Activated CD4-positive, alpha-beta T cell treated with anti-CD3 and anti-CD28 coated beads, Interleukin-2, amount 50 U/mL, for 1 hour (primary cell): ENCODE results near the gene SOX2.

Experiments used
- DNase-seq: peaks from one replicate; pipeline ENCODE4 v3.0.0-alpha.2; 2020

The SOX2 gene

GRCh38 chr3:181723625-181724191 lies 12.0 kb downstream of the SOX2 start:
- DNase-seq, result no peak

DNA sequence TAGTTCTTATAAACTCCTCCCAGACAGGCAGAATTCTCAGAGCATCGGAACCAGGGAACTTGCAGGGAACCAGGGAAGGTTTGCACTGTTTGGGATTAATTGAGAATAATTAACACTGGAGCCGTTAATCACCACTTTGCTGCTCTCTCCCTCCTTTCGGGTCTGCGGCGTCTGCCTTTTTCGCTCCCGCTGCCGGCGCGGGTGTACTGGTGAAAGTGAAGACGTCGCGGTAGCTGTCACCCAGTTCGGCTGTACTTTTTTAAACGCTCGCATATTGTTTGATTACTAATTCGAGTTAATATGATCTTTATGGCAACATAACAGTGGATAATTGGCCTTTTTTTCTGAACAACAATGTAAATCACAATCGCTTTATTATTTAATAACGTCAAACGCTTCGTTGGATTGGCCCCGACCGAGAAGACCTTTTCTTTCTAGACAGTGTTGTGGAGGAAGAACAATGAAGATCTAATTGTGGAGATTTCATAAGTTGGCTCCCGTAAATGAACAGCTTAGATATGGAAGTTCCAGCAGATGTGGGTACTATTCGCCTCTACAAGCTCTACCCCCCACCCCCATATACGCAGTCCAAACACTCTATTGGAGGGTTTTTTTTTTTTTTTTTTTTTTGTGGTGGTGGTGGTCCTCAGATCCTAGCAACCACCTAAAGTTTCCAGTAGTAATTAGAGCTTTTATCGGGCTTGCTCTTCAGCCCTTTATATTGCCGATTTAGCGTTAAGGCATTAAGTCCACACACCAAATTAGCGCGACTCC lies 12.7 kb downstream of the SOX2 start:
- no peak for DNase-seq

- no peak for DNase-seq
Measured at GRCh38 chr3:181725131-181725731, 13.5 kb downstream of the SOX2 start.

DNA sequence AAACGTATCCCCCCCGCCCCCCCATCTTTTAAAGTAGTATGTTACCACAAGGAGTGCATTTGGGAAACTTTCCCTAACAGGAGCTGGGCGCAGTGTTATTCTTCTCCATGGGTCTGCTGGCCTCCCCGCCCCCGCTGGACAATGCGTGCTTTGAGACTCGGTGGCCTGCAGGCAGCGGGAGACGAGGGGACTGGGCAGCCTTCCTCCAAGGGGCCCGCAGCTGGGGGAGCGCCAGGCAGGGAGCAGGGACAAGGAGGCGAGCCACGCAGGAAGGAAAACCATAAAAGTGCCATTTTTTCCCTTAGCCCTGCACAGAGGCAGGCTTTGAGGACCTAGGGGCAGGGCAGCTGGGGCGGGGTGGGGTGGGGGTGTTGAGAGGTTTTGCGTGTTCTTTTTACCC lies 14.1 kb downstream of the SOX2 start:
- DNase-seq, result no peak

DNA sequence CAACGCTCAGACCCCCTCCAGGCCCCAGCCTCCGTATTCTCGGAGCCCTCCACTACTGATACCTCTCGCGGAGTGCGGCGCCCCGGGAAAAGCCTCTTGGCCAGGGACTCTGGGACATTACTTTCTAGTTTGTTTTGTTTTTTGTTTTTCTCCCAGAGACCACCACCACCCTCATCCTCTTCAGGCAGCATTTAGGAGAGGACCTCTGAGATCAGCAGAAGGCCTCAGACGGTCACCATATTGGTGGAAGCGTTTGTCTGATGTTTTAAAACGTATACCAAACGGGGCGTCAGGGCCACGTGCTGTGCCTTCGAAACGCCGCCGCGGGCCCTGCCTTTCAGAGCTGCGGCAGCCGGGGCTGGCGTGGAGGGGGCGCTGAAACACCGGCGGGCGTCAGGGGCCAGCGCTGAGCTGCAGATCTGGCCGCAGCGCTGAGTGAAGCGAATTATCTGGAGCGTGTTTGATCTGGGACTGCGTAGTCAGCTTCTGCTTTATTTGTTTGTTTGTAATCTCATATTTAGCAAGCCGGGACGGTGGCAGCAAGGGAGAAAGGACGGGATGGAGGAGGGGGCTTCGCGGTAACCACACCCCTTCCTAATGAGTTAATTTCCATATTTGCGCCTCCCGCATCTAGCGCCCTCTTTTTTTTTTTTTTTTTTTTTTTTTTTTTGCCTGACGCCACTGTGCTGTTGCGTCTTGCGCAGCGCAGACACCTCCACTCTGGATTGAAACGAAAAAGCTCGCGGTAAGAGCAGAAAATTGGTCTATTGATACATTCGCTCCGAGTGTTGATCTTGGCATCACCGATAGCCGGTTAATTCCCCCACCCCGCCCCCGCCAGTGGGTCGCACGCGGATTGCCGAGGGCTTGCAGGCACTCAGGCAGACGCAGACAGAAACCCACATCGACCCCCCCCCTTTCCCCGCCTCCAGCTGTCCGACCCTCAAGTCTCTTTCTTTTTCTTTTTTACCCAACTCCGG lies 14.9 kb downstream of the SOX2 start:
- no peak for DNase-seq

DNA sequence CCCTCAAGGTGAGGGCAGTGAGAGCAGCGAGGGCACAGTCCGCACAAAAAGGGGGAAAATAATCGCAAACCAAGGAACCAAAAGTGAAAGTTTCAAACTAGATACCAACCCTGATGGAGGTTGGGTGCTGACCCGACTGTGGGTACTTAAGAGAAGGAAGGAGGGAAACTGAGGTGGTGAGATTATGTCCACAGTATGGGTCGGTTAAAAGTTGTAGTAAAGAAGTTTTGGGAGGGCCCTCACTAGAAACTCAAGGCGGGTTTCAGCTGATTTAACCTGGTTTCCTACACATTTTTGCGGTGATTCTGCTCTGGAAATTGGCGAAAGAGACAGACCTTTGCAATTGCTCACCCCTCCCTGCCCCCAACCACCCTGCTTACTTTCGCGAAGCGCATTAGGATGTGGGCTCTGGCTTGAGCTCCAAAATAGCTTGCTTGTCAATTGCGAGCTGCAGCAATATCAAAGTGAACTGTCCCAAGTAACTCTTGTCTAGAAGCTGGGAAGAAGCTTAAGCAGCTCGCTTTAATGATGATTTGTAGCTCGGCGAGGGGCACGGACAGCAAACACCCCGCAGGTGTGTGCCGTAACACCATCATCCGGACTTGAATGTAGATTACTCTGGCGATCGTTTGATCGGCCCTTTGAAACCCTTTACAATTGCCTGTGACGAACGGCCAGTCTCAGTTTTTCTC lies 15.8 kb downstream of the SOX2 start:
- no peak for DNase-seq

DNA sequence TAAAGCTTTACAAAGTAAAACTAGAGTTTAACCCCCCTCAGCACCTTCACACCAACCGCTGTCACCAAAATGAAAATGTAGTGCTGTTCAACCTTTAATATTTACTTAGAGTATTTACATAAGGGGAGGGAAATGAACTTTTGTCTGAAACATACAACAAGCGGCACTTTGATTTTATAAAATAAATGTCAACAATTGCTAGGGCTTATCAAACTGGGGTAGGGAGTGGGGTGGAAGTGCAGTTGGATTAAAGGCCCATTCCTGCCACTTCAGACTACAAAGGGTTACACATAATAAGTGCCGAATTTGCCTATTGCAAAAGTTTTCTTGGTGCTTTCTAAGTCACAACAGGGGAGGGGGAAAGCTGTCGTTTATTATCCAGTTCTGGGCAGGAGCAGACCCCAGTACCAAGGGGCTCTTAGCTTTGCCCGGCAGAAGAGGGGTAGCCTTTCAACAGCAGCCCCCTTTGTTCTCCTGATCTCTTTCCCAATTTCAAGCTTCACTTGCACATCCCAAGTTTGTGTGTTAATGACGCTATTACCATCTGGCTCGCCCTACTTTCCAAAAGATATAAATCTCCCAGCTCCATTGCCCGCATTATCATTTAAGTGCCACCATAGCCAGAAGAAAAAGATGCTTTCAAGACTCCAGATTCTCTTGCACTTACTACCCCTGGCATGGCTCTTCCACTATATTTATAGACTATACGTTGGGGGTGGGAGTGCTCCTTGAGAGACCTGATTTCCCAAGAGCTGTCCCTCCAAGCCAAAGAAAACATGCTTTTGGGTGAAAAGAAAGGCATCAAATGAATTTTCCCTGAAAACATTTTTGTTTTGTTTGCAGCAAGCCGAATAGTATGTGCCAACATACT lies 17.0 kb downstream of the SOX2 start:
- no peak for DNase-seq

DNA sequence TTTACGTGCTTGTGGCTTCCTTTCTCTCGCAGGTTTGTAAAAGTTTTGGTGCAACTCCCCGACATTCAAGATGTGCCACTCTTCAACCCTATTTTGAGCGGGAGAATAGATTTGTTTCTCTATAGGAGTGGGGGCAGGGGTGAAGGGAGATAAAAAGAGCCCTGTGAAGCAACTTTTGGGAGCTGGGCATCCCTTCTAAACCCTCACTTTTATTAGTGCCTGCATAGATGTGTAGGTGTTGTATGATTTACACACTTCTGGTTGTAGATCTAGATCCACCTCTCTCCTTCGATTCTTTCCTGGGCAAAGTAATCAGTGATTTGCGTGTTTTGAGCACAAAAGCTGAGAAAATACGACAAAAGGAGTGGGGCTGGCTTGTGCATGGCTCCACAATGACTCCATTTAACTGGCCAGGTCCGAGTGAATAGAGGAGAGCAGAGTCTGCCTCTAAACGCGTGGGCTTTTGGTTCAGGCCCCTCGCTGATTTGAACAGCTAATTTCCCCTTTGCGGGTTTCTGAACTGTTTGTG lies 17.7 kb downstream of the SOX2 start:
- no peak for DNase-seq

DNA sequence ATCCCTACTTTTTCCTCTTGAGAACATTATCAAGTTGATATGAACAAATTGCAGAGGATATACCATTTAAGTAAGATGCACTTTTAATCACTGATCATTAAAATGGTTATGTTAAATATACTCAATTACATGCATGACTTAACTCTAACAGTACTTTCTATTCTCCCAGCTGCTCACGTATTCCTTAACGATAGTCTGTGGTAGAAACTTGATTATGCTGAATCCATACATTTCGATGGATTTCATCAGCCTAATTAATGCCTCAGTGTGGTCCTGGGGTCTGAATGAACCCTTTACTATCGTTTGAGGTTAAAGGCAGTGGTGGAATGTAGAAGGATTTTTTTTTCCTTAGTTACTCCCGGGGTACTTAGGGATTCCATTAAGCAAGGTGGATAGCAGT lies 18.6 kb downstream of the SOX2 start:
- DNase-seq, result no peak

DNA sequence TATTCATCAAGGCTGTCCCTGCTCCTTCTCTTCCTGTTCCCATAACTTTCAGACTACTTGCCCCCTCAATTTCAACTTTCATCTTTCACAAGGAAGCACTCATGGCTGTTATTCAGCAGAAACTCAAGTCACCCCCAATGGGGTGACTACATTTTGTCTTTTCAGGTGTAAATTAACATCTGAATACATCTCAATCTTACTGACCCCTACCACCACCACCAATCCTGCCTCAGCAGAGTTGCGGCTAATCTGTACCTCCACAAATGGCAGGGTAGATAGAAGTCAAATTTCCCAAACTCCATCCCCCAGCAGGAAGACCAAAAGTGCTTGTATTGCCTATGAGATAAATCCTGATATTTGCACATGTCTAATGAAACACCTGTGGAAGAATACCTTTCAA lies 19.2 kb downstream of the SOX2 start:
- no peak for DNase-seq

DNA sequence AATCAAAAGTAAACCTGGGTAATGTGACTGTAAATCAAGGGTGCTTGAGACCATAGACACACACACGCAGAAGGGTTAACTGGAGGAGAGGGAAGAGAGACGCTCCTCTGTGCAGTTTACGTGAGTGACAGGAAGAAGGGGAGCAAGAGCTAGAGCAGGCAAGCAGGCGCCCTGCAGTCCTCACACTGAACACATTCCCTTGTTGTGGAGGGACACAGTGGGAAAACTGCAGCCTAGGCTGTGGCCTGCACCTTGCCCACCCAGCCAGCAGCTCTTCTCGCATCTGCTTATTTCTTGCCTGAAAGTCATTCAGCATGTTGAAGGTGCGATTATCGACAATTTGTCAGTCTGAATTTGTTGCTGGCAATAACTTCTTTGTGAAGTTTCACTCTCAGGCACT lies 24.2 kb downstream of the SOX2 start:
- no peak for DNase-seq

- DNase-seq, result no peak
Measured at GRCh38 chr3:181738551-181738950, 26.8 kb downstream of the SOX2 start.

DNA sequence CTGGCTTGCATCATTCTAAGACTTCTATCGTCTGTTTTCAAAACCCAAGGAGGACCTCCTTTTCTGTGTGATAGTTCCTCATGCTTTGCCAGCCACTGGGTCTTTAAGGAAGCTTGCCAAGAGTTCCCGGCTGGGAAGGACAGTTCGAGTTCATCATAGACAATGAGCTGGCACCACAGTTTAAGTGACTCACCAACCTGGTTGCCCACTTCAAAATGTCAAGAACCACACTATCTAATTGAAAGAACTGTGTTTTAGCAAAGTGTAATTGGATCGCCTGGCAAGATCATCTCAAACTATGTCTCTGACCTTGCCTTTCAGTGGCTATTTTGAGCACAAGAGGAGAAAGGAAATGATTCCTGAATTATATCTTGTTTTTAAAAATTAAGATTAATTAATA lies 27.9 kb downstream of the SOX2 start:
- no peak for DNase-seq

GRCh38 chr3:181741417-181741816 lies 29.7 kb downstream of the SOX2 start:
- DNase-seq, result no peak

DNA sequence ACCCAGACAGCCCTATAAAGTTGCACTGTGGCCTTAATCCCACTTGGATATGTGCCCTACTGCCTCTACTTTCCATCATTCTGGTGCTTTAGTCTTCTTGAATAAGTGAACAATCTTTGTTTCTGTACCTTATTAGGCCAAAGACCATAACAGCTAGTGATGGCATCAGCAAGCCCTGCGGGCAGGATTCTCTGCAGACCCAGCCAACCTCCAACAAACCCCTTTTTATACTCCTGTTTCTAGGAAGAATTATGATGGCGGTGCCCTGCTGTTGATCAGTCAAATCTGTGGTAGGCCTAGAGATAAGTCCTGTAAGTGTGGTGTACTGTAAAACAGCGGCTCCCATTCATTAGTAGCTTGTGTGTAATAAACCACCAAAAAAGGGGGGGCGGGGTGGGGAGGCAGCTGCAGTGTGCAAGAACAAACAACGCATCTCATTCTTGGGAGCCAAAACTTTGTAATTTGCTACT lies 40.5 kb downstream of the SOX2 start:
- no peak for DNase-seq

DNA sequence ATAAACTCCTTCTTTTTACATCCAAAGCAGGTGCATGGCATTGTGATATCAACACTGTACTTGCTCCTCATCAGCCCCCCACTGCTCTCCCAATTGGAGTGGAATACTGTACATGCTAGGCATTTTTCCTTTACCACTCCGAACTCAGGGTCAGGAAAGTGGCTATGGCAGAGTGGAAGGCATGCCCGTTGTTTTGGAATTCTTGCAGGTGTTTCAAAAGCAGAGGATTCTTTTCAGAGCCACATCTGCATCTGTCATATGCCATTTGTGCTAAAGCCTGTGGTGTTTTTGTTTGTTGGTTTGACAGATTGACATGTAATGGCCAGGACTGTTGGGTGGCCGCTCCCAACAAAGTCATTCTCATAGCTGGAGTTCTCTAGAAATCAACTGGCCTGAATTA lies 41.7 kb downstream of the SOX2 start:
- no peak for DNase-seq

GRCh38 chr3:181755959-181756358 lies 44.2 kb downstream of the SOX2 start:
- no peak for DNase-seq

GRCh38 chr3:181756645-181757297 lies 45.0 kb downstream of the SOX2 start:
- DNase-seq, result no peak

DNA sequence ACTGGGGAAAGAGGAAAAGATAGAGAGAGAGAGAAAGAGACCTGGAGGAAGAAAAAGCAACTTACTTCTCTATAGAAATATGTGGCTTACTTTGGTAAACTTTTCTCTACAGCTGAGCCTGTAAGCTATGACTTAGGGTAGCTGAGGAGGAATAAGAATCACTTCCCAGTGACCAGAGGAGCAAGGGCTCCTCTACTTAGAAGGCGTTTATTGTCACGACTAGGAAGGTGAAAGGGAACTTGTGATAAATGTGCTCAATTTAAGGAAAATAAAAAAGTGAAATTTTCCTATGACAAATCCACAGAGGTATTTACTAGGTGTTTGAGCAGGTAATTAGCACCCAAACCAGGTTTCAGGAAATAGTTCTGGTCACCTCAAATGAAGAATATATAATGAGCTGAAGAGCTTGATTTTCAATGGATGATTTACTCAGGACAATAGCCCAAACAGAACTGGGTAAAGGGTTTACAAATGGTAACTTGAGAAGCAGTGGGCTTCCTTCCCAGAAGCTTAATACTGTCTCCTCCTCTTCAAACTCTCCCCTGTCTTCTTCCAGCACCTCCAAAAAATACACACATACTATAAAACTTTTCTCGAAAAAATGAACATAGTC lies 46.1 kb downstream of the SOX2 start:
- DNase-seq, result no peak

- no peak for DNase-seq
Measured at GRCh38 chr3:181761906-181762305, 50.2 kb downstream of the SOX2 start.
